HepG2 (cell line): ENCODE results near the gene TARS3. TPM values are rescaled to one million over a fixed set of nuclear protein-coding genes. Genes with fewer than 3 reads are reported as not detected.
A peak's percentile ranks its signal among the peaks of the same experiment; 100 is the strongest.

Experiments
- AKNA ChIP-seq: sonication (generic); formaldehyde crosslinking; IDR thresholded peaks from 2 replicates; pipeline ENCODE4 v1.4.0; 2020; ENCODE audit warnings: missing genetic modification reagents, borderline replicate concordance
- ATM ChIP-seq: fragments of 450-650 bp; IDR thresholded peaks from 2 replicates; pipeline ENCODE4 v1.7.1; 2017; ENCODE audit warnings: mild to moderate bottlenecking, borderline replicate concordance
- BATF2 ChIP-seq: sonication (generic); formaldehyde crosslinking; IDR thresholded peaks from 2 replicates; pipeline ENCODE4 v1.8.0; 2022; ENCODE audit warnings: mild to moderate bottlenecking, missing genetic modification reagents, moderate library complexity
- BCL6 ChIP-seq: IDR thresholded peaks from 2 replicates; pipeline ENCODE4 v1.6.1; 2016; ENCODE audit warnings: missing genetic modification reagents, missing compliant biosample characterization
- CENPX ChIP-seq: sonication (generic); formaldehyde crosslinking; IDR thresholded peaks from 2 replicates; pipeline ENCODE4 v1.9.0; 2021; ENCODE audit warnings: mild to moderate bottlenecking, missing genetic modification reagents, moderate library complexity
- FLYWCH1 ChIP-seq: sonication (generic); formaldehyde crosslinking; IDR thresholded peaks from 2 replicates; pipeline ENCODE4 v1.8.1; 2023; ENCODE audit warnings: mild to moderate bottlenecking, missing genetic modification reagents
- GATAD1 ChIP-seq: IDR thresholded peaks from 2 replicates; pipeline ENCODE4 v1.6.1; 2016; ENCODE audit warnings: missing genetic modification reagents, missing compliant biosample characterization
- KAT7 ChIP-seq: IDR thresholded peaks from 2 replicates; pipeline ENCODE4 v1.6.1; 2018; ENCODE audit warnings: borderline replicate concordance, missing compliant biosample characterization
- NONO ChIP-seq, 2 experiments: fragments of 450-650 bp in 1 of 2; sonication (generic) in 1 of 2; formaldehyde crosslinking in 1 of 2; IDR thresholded peaks in 1 of 2; conservative IDR thresholded peaks in 1 of 2; 2 replicates each; pipeline versions ENCODE4 v1.6.1 to v1.8.0; 2017 to 2022; ENCODE audit warnings: mild to moderate bottlenecking in 1 of 2, missing genetic modification reagents in 1 of 2, moderate library complexity in 1 of 2
- PBX2 ChIP-seq: IDR thresholded peaks from 2 replicates; pipeline ENCODE4 v1.6.1; 2016; ENCODE audit warnings: control low read depth
- RAD21 ChIP-seq: fragments of 450-650 bp; formaldehyde crosslinking; IDR thresholded peaks from 2 replicates; pipeline ENCODE4 v1.5.0; 2020; ENCODE audit warnings: mild to moderate bottlenecking
- SALL1 ChIP-seq: sonication (generic); formaldehyde crosslinking; IDR thresholded peaks from 2 replicates; pipeline ENCODE4 v1.8.0; 2022; ENCODE audit warnings: mild to moderate bottlenecking, missing genetic modification reagents
- SP140L ChIP-seq: sonication (generic); formaldehyde crosslinking; IDR thresholded peaks from 2 replicates; pipeline ENCODE4 v1.4.0; 2020; ENCODE audit warnings: missing genetic modification reagents, borderline replicate concordance
- THAP11 ChIP-seq: IDR thresholded peaks from 2 replicates; pipeline ENCODE4 v1.6.1; 2016; ENCODE audit warnings: missing biosample characterization, missing genetic modification reagents
- YY1 ChIP-seq: IDR thresholded peaks from 2 replicates; pipeline ENCODE4 v1.6.1; 2011; ENCODE audit warnings: low read length, low read depth, moderate library complexity, mild to moderate bottlenecking; ENCODE audit not compliant: insufficient read depth, insufficient replicate concordance
- ZGPAT ChIP-seq: IDR thresholded peaks from 2 replicates; pipeline ENCODE4 v1.6.1; 2016; ENCODE audit warnings: mild to moderate bottlenecking
- ZMYM3 ChIP-seq: sonication (generic); formaldehyde crosslinking; IDR thresholded peaks from 2 replicates; pipeline ENCODE4 v1.5.1; 2020; ENCODE audit warnings: mild to moderate bottlenecking, missing genetic modification reagents
- ZMYM4 ChIP-seq: sonication (generic); formaldehyde crosslinking; IDR thresholded peaks from 2 replicates; pipeline ENCODE4 v1.8.1; 2023; ENCODE audit warnings: mild to moderate bottlenecking, missing genetic modification reagents
- ZNF639 ChIP-seq: conservative IDR thresholded peaks from 2 replicates; pipeline ENCODE4 v1.6.1; 2018; ENCODE audit warnings: missing genetic modification reagents
- ZNF777 ChIP-seq: sonication (generic); formaldehyde crosslinking; IDR thresholded peaks from 2 replicates; pipeline ENCODE4 v1.4.0; 2020; ENCODE audit warnings: missing genetic modification reagents
- polyA plus RNA-seq, 8 experiments: library from polyadenylated mRNA; depleted of rRNA in 3 of 8; stranded (reverse) in 7 of 8; unstranded in 1 of 8; fragments of >200 nt; fragmentation: Illumina TruSeq in 4 of 8; extraction: Trizol in 4 of 8; gene quantifications; 2 replicates each; pipeline versions ENCODE4 v1.2.1 to v1.2.3, GENCODE V29; 2011 to 2016; ENCODE audit warnings: low read depth in 4 of 8, missing spikeins in 1 of 8, mixed read lengths in 1 of 8; ENCODE audit not compliant: insufficient read depth in 1 of 8
- total RNA-seq, 5 experiments: library from RNA; depleted of rRNA; stranded (reverse); fragments of >200 nt; fragmentation: Illumina TruSeq; extraction: Trizol; gene quantifications; 2 replicates each; pipeline ENCODE4 v1.2.3, GENCODE V29; 2016; ENCODE audit warnings: low read depth in 1 of 5

TARS3 gene
- total and polyA plus RNA-seq, 2 of the 13 experiments (the other 11 are each of a cell fraction or from before 2014, with no cell fraction given): 4.1 to 11.7 TPM

GRCh38 chr15:101652098-101652785, 72.0 kb downstream of the TARS3 start, which contains the start of gene TM2D3 (continued):
- TF ChIP-seq AKNA (CRISPR knock-in tag): 0 out of 2 replicates have a peak, but pooled peaks have one; percentile 8
- no peak for TF ChIP-seq NONO (IDR thresholded peaks at IDR 0.05)
- peak; percentile 70 for TF ChIP-seq NONO (CRISPR knock-in tag; conservative IDR thresholded peaks at IDR 0.05)
- peak; percentile 88 for TF ChIP-seq THAP11 (CRISPR knock-in tag)
- peak; percentile 84 for TF ChIP-seq KAT7 (CRISPR knock-in tag)
- TF ChIP-seq ATM: no peak
- TF ChIP-seq YY1: peak; percentile 96
- TF ChIP-seq ZNF777 (CRISPR knock-in tag): no peak; the same call in 1 of the 2 replicates
- TF ChIP-seq BATF2 (CRISPR knock-in tag): no peak
- TF ChIP-seq CENPX (CRISPR knock-in tag): 0 out of 2 replicates have a peak, but pooled peaks have one; percentile 36
- TF ChIP-seq ZNF639 (CRISPR knock-in tag): no peak; the same call in 1 of the 2 replicates
- peak; percentile 86; the same call in 1 of the 2 replicates for TF ChIP-seq FLYWCH1 (CRISPR knock-in tag)
- TF ChIP-seq SALL1 (CRISPR knock-in tag): peak; percentile 74; the same call in 1 of the 2 replicates
- peak; percentile 94 for TF ChIP-seq ZGPAT (CRISPR knock-in tag)
- peak; percentile 26; the same call in 1 of the 2 replicates for TF ChIP-seq ZMYM3 (CRISPR knock-in tag)
- TF ChIP-seq RAD21 (CRISPR knock-in tag): peak; percentile 88
- no peak for TF ChIP-seq SP140L (CRISPR knock-in tag)
- TF ChIP-seq BCL6 (CRISPR knock-in tag): peak; percentile 35; the same call in 1 of the 2 replicates
- TF ChIP-seq GATAD1: peak; percentile 90
- no peak for TF ChIP-seq PBX2 (CRISPR knock-in tag)
- TF ChIP-seq ZMYM4 (CRISPR knock-in tag): peak; percentile 92
